Upper lobe of left lung (tissue), 6 donors: ENCODE data around the gene ABHD17A. TPM values are rescaled to one million over a fixed set of nuclear protein-coding genes. Genes with fewer than 3 reads are reported as not detected.

ENCODE experiments used
- ATAC-seq, 2 donors: fragments of 200-7000 bp; cut with Tn5 transposase; one replicate each; pipeline ENCODE4 v1.9.1; 2022; ENCODE audit warnings: mild to moderate bottlenecking in 2 of 2, moderate library complexity in 2 of 2; ENCODE audit not compliant: low FRiP score in 2 of 2
- DNase-seq, 2 donors: peaks; one replicate each; pipeline ENCODE4 v3.0.0-alpha.2; 2019 to 2020
- H3K27ac ChIP-seq, 4 donors: fragments of 200-600 bp; sonication (generic); one replicate each; pipeline ENCODE4 v1.5.1; 2016 to 2019
- H3K27me3 ChIP-seq, 4 donors: fragments of 200-600 bp; sonication (generic); one replicate each; pipeline ENCODE4 v1.5.1; 2017 to 2019
- H3K36me3 ChIP-seq, 4 donors: fragments of 200-600 bp; sonication (generic); one replicate each; pipeline ENCODE4 v1.5.1; 2016 to 2019
- H3K4me1 ChIP-seq, 4 donors: fragments of 200-600 bp; sonication (generic); one replicate each; pipeline ENCODE4 v1.5.1; 2018 to 2019
- H3K4me3 ChIP-seq, 4 donors: fragments of 200-600 bp; sonication (generic); one replicate each; pipeline ENCODE4 v1.5.1; 2017 to 2019; ENCODE audit warnings: mild to moderate bottlenecking in 2 of 4, moderate library complexity in 1 of 4
- H3K9me3 ChIP-seq, 4 donors: fragments of 200-600 bp; sonication (generic); one replicate each; pipeline ENCODE4 v1.5.1; 2018 to 2019
- CTCF ChIP-seq, 6 experiments: fragments of 450-650 bp in 4 of 6; fragments of 200-600 bp in 2 of 6; sonication (generic) in 2 of 6; IDR thresholded peaks; one replicate each; pipeline ENCODE4 v1.5.1; 2016 to 2019; ENCODE audit warnings: antibody characterized with exemption in 6 of 6
- EP300 ChIP-seq, 4 donors: sonication (generic); formaldehyde crosslinking; IDR thresholded peaks; one replicate each; pipeline ENCODE4 v1.5.1; 2017; ENCODE audit warnings: antibody characterized with exemption in 4 of 4, control low read depth in 2 of 4
- POLR2A ChIP-seq, 4 donors: fragments of 450-650 bp; IDR thresholded peaks; one replicate each; pipeline ENCODE4 v1.5.1; 2016 to 2017; ENCODE audit warnings: antibody characterized with exemption in 4 of 4, mild to moderate bottlenecking in 2 of 4
- POLR2AphosphoS5 ChIP-seq, 2 donors: sonication (generic); formaldehyde crosslinking; IDR thresholded peaks; one replicate each; pipeline ENCODE4 v1.5.1; 2017; ENCODE audit warnings: antibody characterized with exemption in 2 of 2
- WGBS, 2 donors: methylation state at CpG; one replicate each; pipeline ENCODE4 v1.1.5; 2017 to 2018; 5-methylcytosine and 5-hydroxymethylcytosine counted together
- total RNA-seq, 6 donors: library from RNA; depleted of rRNA in 4 of 6; stranded (reverse); fragments of >200 nt in 4 of 6; gene quantifications; one replicate each; pipeline versions ENCODE4 v1.1.0 to v1.2.1, GENCODE V29; 2016 to 2021
- donor health status: DM: no; HTN: no; CAD: no; lungs with moderate emphysema.
- donor health status: DM: no; HTN: yes; CAD: no; lungs with severe emphysema.

ABHD17A gene
- total RNA-seq, 6 donors from 2014 or later = 63.4 to 143 (median 108) TPM

GRCh38 chr19:1872807-1873523 lies 12.3 kb downstream of the ABHD17A start:
- Histone ChIP-seq H3K4me1 (peaks cover 42 to 55% (median 49%) of the 10 kb centered on the region in 4 donors), H3K27ac (peak overlapping the region; percentile 64 to 96 (median 84)), H3K27me3 (no peaks in the 10 kb centered on the region), H3K4me3 (peak overlapping the region in 3 of 4 donors; percentile 6 to 98 (median 73)), H3K36me3 (peaks cover 0 to 13% (median 4%) of the 10 kb centered on the region in 4 donors), H3K9me3 (no peaks in the 10 kb centered on the region)
- no peak for TF ChIP-seq POLR2AphosphoS5 (IDR thresholded peaks at IDR 0.05)
- WGBS, 2 donors = 73 to 88% methylated on average over 12 to 17 of the region's 25 CpGs
- peak in 1 of 2 donors; percentile 5 for ATAC-seq
- DNase-seq = no peak

- Histone ChIP-seq H3K36me3 (peaks cover 0 to 13% (median 4%) of the 10 kb centered on the region in 4 donors), H3K27me3 (no peaks in the 10 kb centered on the region), H3K4me1 (peaks cover 39 to 52% (median 46%) of the 10 kb centered on the region in 4 donors), H3K4me3 (no peak overlapping the region), H3K27ac (peak overlapping the region in 3 of 4 donors; percentile 5 to 96 (median 90)), H3K9me3 (no peaks in the 10 kb centered on the region)
- ATAC-seq (no peak), DNase-seq (no peak)
- TF ChIP-seq POLR2AphosphoS5 (IDR thresholded peaks at IDR 0.05) (no peak), CTCF (IDR thresholded peaks at IDR 0.05) (no peak), EP300 (IDR thresholded peaks at IDR 0.05) (no peak), POLR2A (IDR thresholded peaks at IDR 0.05) (no peak)
- 80 to 91% methylated on average over 4 to 11 of the region's 13 CpGs for WGBS, 2 donors
Observed at GRCh38 chr19:1871630-1872029, 13.7 kb downstream of the ABHD17A start.

- H3K27ac ChIP-seq = peak overlapping the region in 3 of 4 donors; percentile 5 to 96 (median 90)
- H3K9me3 ChIP-seq = no peaks in the 10 kb centered on the region
- H3K4me3 ChIP-seq = no peak overlapping the region
- DNase-seq (no peak), ATAC-seq (no peak)
- peaks cover 35 to 47% (median 42%) of the 10 kb centered on the region in 4 donors for H3K4me1 ChIP-seq
- H3K27me3 ChIP-seq = no peaks in the 10 kb centered on the region
- 78 to 80% methylated on average over 13 to 15 of the region's 15 CpGs for WGBS, 2 donors
- peaks cover 0 to 13% (median 4%) of the 10 kb centered on the region in 4 donors for H3K36me3 ChIP-seq
- no peak for TF ChIP-seq POLR2A (IDR thresholded peaks at IDR 0.05)
- TF ChIP-seq POLR2AphosphoS5 (IDR thresholded peaks at IDR 0.05) = no peak
- no peak for TF ChIP-seq CTCF (IDR thresholded peaks at IDR 0.05)
- no peak for TF ChIP-seq EP300 (IDR thresholded peaks at IDR 0.05)
Observed at GRCh38 chr19:1871140-1871597, 14.1 kb downstream of the ABHD17A start.

GRCh38 chr19:1868971-1869370 lies 16.3 kb downstream of the ABHD17A start:
- Histone ChIP-seq H3K9me3 (no peaks in the 10 kb centered on the region), H3K4me3 (no peak overlapping the region), H3K27me3 (no peaks in the 10 kb centered on the region), H3K4me1 (peaks cover 33 to 42% (median 35%) of the 10 kb centered on the region in 4 donors), H3K36me3 (peaks cover 0 to 13% (median 4%) of the 10 kb centered on the region in 4 donors), H3K27ac (peak overlapping the region in 1 of 4 donors; percentile 3)
- ATAC-seq (no peak), DNase-seq (no peak)
- WGBS, 2 donors = 82 to 85% methylated on average over 7 of the region's 7 CpGs
- TF ChIP-seq CTCF (IDR thresholded peaks at IDR 0.05) = no peak
- TF ChIP-seq POLR2A (IDR thresholded peaks at IDR 0.05) = no peak
- no peak for TF ChIP-seq POLR2AphosphoS5 (IDR thresholded peaks at IDR 0.05)
- TF ChIP-seq EP300 (IDR thresholded peaks at IDR 0.05) = no peak

- Histone ChIP-seq H3K9me3 (no peaks in the 10 kb centered on the region), H3K4me3 (no peak overlapping the region), H3K4me1 (peaks cover 19 to 28% (median 20%) of the 10 kb centered on the region in 4 donors), H3K27ac (no peak overlapping the region), H3K27me3 (no peaks in the 10 kb centered on the region), H3K36me3 (peaks cover 0 to 9% (median 4%) of the 10 kb centered on the region in 4 donors)
- TF ChIP-seq POLR2AphosphoS5 (IDR thresholded peaks at IDR 0.05) = no peak
- TF ChIP-seq POLR2A (IDR thresholded peaks at IDR 0.05) = no peak
- no peak for TF ChIP-seq EP300 (IDR thresholded peaks at IDR 0.05)
- no peak for TF ChIP-seq CTCF (IDR thresholded peaks at IDR 0.05)
- DNase-seq (no peak), ATAC-seq (no peak)
- 89 to 90% methylated on average over 9 of the region's 9 CpGs for WGBS, 2 donors
Observed at GRCh38 chr19:1867349-1867724, 18.0 kb downstream of the ABHD17A start.
